Natural killer cell (primary cell): ENCODE data around the gene ACAD9. TPM values are rescaled to one million over a fixed set of nuclear protein-coding genes. Genes with fewer than 3 reads are reported as not detected.

Experiments used
- ATAC-seq, 3 donors: fragments of 150-1000 bp in 2 of 3; fragments of 200-7000 bp in 1 of 3; cut with Tn5 transposase; 1 replicate in 1 of 3; 2 replicates in 2 of 3; pipeline ENCODE4 v1.10.0; 2021; ENCODE audit warnings: mild to moderate bottlenecking in 2 of 3, moderate library complexity in 2 of 3
- DNase-seq, 2 donors: peaks; one replicate each; pipeline versions ENCODE4 v3.0.0 to v3.0.0-alpha.2; 2013 to 2021; ENCODE audit warnings: mixed read lengths in 1 of 2
- H3K27ac ChIP-seq: one replicate; pipeline ENCODE4 v1.5.1; 2013; ENCODE audit warnings: mild to moderate bottlenecking, low read length
- H3K27me3 ChIP-seq: one replicate; pipeline ENCODE4 v1.6.1; 2013; ENCODE audit warnings: low read length; ENCODE audit not compliant: control insufficient read depth, insufficient read depth
- H3K36me3 ChIP-seq: one replicate; pipeline ENCODE4 v1.6.1; 2013; ENCODE audit warnings: low read length; ENCODE audit not compliant: control insufficient read depth, insufficient read depth
- H3K4me1 ChIP-seq: one replicate; pipeline ENCODE4 v1.6.1; 2013; ENCODE audit warnings: low read length; ENCODE audit not compliant: control insufficient read depth, insufficient read depth
- H3K4me3 ChIP-seq: one replicate; pipeline ENCODE4 v1.5.1; 2013; ENCODE audit warnings: low read length
- H3K9me3 ChIP-seq: one replicate; pipeline ENCODE4 v1.6.1; 2013; ENCODE audit warnings: low read length; ENCODE audit not compliant: control insufficient read depth, insufficient read depth
- H3K27ac Mint-ChIP-seq, 2 donors: one replicate each; pipeline ENCODE4 v1.8.0; 2022; ENCODE audit warnings: mild to moderate bottlenecking in 2 of 2, mixed read lengths in 2 of 2, moderate library complexity in 1 of 2
- H3K27me3 Mint-ChIP-seq, 2 donors: one replicate each; pipeline ENCODE4 v1.8.0; 2022; ENCODE audit warnings: low read depth in 2 of 2, mixed read lengths in 2 of 2
- H3K36me3 Mint-ChIP-seq: one replicate; pipeline ENCODE4 v1.8.0; 2022; ENCODE audit warnings: mixed read lengths
- H3K4me1 Mint-ChIP-seq, 2 donors: one replicate each; pipeline ENCODE4 v1.8.0; 2022; ENCODE audit warnings: mixed read lengths in 2 of 2
- H3K4me3 Mint-ChIP-seq: one replicate; pipeline ENCODE4 v1.8.0; 2022; ENCODE audit warnings: mild to moderate bottlenecking, moderate library complexity, mixed read lengths
- H3K9me3 Mint-ChIP-seq, 2 donors: one replicate each; pipeline ENCODE4 v1.8.0; 2022; ENCODE audit warnings: mixed read lengths in 2 of 2
- CTCF ChIP-seq: fragments of 200-600 bp; IDR thresholded peaks from one replicate; pipeline ENCODE4 v1.8.0; 2022; ENCODE audit warnings: antibody characterized with exemption
- WGBS: methylation state at CpG from one replicate; pipeline ENCODE4 v1.1.7; 2013; ENCODE audit warnings: missing lambda C conversion rate; ENCODE audit not compliant: insufficient coverage; 5-methylcytosine and 5-hydroxymethylcytosine counted together
- intact Hi-C: fragments of 100-400 bp; cut with micrococcal nuclease; formaldehyde crosslinking; loops from one replicate; pipeline ENCODE4 v1.14.2; 2022
- total RNA-seq, 4 donors: library from RNA; stranded (reverse); fragments of 120-200 nt in 1 of 4; gene quantifications; one replicate each; pipeline versions ENCODE4 v1.2.3 to v1.2.4, GENCODE V29; 2013 to 2022

ACAD9 gene
- total RNA-seq, 3 donors from 2014 or later (not counting 1 experiment from before 2014, with no cell fraction given): 43.4 to 71.3 (median 54.2) TPM

- no peak overlapping the region for H3K4me3 ChIP-seq
- no peak for TF ChIP-seq CTCF
- ATAC-seq (no peak), DNase-seq (no peak)
- H3K9me3 Mint-ChIP-seq: no peaks in the 10 kb centered on the region
- peaks cover 74% of the 10 kb centered on the region for H3K36me3 ChIP-seq
- peak overlapping the region in 1 of 2 donors; percentile 51 for H3K27ac Mint-ChIP-seq
- peaks cover 7% of the 10 kb centered on the region for H3K36me3 Mint-ChIP-seq
- no peak overlapping the region for H3K27ac ChIP-seq
- no peaks in the 10 kb centered on the region for H3K27me3 ChIP-seq
- no peak overlapping the region for H3K4me3 Mint-ChIP-seq
- no peaks in the 10 kb centered on the region for H3K27me3 Mint-ChIP-seq
- no peaks in the 10 kb centered on the region for H3K4me1 Mint-ChIP-seq
- no peaks in the 10 kb centered on the region for H3K9me3 ChIP-seq
- 97% methylated on average over 25 of the region's 25 CpGs for WGBS
- intact Hi-C loops: no loop called here
- H3K4me1 ChIP-seq: no peaks in the 10 kb centered on the region
Observed at GRCh38 chr3:128906031-128906803, 26.8 kb downstream of the ACAD9 start.

- Mint-ChIP-seq H3K4me3 (no peak overlapping the region), H3K27me3 (no peaks in the 10 kb centered on the region), H3K27ac (peak overlapping the region in 1 of 2 donors; percentile 51), H3K9me3 (no peaks in the 10 kb centered on the region), H3K4me1 (no peaks in the 10 kb centered on the region), H3K36me3 (no peaks in the 10 kb centered on the region)
- DNase-seq (no peak), ATAC-seq (no peak)
- intact Hi-C loops: no loop called here
- no peaks in the 10 kb centered on the region for H3K4me1 ChIP-seq
- H3K4me3 ChIP-seq: no peak overlapping the region
- H3K27ac ChIP-seq: no peak overlapping the region
- H3K27me3 ChIP-seq: no peaks in the 10 kb centered on the region
- WGBS: 93% methylated on average over 7 of the region's 7 CpGs
- no peak for TF ChIP-seq CTCF
- H3K9me3 ChIP-seq: no peaks in the 10 kb centered on the region
- H3K36me3 ChIP-seq: peaks cover 72% of the 10 kb centered on the region
Observed at GRCh38 chr3:128906804-128907525, 27.5 kb downstream of the ACAD9 start.

- Histone ChIP-seq H3K27ac (no peak overlapping the region), H3K9me3 (no peaks in the 10 kb centered on the region), H3K4me3 (no peak overlapping the region), H3K27me3 (no peaks in the 10 kb centered on the region), H3K4me1 (no peaks in the 10 kb centered on the region), H3K36me3 (peaks cover 72% of the 10 kb centered on the region)
- H3K4me3 Mint-ChIP-seq: no peak overlapping the region
- H3K36me3 Mint-ChIP-seq: no peaks in the 10 kb centered on the region
- no peak for ATAC-seq
- H3K4me1 Mint-ChIP-seq: no peaks in the 10 kb centered on the region
- H3K9me3 Mint-ChIP-seq: no peaks in the 10 kb centered on the region
- no peak for DNase-seq
- intact Hi-C loops: no loop called here
- H3K27me3 Mint-ChIP-seq: no peaks in the 10 kb centered on the region
- 98% methylated on average over 15 of the region's 15 CpGs for WGBS
- TF ChIP-seq CTCF: no peak
- no peak overlapping the region for H3K27ac Mint-ChIP-seq
Observed at GRCh38 chr3:128907706-128908445, 28.5 kb downstream of the ACAD9 start.
